Measurements from ENCODE around the gene CFAP410.

GRCh38 chr21:44377201-44377921 lies 38.2 kb upstream of the CFAP410 start:
- TF ChIP-seq CTCF (IDR thresholded peaks at IDR 0.05) (no peak), POLR2AphosphoS5 (IDR thresholded peaks at IDR 0.05) (no peak)

All from prostate gland (tissue), 2 donors.